GM23248 (cell line): ENCODE results near the gene UBASH3B.
"Not testable (repeated sequence)": the region's sequence is repeated elsewhere in the genome, so short reads cannot be mapped to it uniquely, and the experiment has no call there.

Source experiments
- EZH2 ChIP-seq: fragments of 200-600 bp; sonication (generic); IDR thresholded peaks from 2 replicates; pipeline ENCODE4 v1.6.1; 2018; ENCODE audit warnings: antibody characterized with exemption, mild to moderate bottlenecking; ENCODE audit not compliant: insufficient read depth, poor library complexity, severe bottlenecking
- EZH2phosphoT487 ChIP-seq: fragments of 200-600 bp; sonication (generic); IDR thresholded peaks from 2 replicates; pipeline ENCODE4 v1.6.1; 2018; ENCODE audit warnings: antibody characterized with exemption, moderate library complexity, mild to moderate bottlenecking, low read depth; ENCODE audit not compliant: insufficient read depth

DNA sequence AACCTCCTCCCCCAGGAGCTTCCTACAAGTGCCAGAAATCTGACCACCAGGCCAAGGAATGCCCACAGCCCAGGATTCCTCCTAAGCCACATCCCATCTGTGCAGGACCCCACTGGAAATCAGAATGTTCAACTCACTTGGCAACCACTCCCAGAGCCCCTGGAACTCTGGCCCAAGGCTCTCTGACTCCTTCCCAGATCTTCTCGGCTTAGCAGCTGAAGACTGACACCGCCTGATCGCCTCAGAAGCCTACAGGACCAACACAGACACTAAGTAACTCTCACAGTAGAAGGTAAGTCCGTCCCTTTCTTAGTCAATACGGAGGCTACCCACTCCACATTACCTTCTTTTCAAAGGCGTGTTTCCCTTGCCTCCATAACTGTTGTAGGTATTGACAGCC, 173.8 kb downstream of the UBASH3B start:
- not testable (repeated sequence) for TF ChIP-seq EZH2, EZH2phosphoT487
